Liver (tissue), 3 donors: Measurements from ENCODE around the gene RPS6KB2.

ENCODE experiments used
- RAD21 ChIP-seq, 2 donors: IDR thresholded peaks; 2 replicates each; pipeline ENCODE4 v1.6.1; 2016; ENCODE audit warnings: antibody characterized with exemption in 2 of 2, mild to moderate bottlenecking in 2 of 2
- TF ChIP-seq, protein P1 (sequence below): fragments of 150-350 bp; IDR thresholded peaks from 2 replicates; pipeline ENCODE4 v1.5.1; 2017; ENCODE audit warnings: improper control_type of control experiment, low read depth, low read length; ENCODE audit not compliant: missing input control
- TF ChIP-seq, protein P2 (sequence below): IDR thresholded peaks from 2 replicates; pipeline ENCODE4 v1.6.1; 2016; ENCODE audit warnings: antibody characterized with exemption
- donor health status: healthy.
- donor health status: healthy.

DNA sequence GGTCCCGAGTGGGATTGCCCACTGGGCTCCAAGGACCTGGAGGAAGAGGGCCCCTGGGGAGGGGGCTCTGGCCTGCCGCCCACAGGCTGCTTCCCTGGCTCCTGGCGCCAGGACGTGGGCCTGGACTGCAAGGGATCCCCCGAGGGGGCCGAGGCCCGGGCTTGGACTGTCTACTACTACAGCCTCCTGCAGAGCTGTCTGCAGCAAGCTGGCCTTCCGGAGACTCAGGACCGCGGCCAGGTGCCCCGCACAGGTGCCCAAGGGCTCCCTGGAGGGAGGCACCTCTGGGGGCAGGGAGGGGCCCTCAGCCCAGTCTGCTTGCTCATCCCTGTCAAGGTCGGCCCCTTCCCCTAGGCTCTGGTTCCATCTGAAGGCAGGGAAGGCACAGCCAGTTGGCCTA, 10.9 kb upstream of the RPS6KB2 start:
- TF ChIP-seq, protein P1, sequence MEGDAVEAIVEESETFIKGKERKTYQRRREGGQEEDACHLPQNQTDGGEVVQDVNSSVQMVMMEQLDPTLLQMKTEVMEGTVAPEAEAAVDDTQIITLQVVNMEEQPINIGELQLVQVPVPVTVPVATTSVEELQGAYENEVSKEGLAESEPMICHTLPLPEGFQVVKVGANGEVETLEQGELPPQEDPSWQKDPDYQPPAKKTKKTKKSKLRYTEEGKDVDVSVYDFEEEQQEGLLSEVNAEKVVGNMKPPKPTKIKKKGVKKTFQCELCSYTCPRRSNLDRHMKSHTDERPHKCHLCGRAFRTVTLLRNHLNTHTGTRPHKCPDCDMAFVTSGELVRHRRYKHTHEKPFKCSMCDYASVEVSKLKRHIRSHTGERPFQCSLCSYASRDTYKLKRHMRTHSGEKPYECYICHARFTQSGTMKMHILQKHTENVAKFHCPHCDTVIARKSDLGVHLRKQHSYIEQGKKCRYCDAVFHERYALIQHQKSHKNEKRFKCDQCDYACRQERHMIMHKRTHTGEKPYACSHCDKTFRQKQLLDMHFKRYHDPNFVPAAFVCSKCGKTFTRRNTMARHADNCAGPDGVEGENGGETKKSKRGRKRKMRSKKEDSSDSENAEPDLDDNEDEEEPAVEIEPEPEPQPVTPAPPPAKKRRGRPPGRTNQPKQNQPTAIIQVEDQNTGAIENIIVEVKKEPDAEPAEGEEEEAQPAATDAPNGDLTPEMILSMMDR: no peak
- no peak for TF ChIP-seq RAD21 (IDR thresholded peaks at IDR 0.05)
- TF ChIP-seq, protein P2, sequence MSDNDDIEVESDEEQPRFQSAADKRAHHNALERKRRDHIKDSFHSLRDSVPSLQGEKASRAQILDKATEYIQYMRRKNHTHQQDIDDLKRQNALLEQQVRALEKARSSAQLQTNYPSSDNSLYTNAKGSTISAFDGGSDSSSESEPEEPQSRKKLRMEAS: no peak
